GM19239 (cell line): ENCODE measurements around the gene PEX5.
"Not testable (repeated sequence)": the region's sequence is repeated elsewhere in the genome, so short reads cannot be mapped to it uniquely, and the experiment has no call there.

Source experiments
- DNase-seq: peaks from one replicate; pipeline ENCODE4 v3.0.0; 2011; ENCODE audit warnings: low spot score; ENCODE audit not compliant: insufficient read length
- FAIRE-seq: peaks from 2 replicates; lab custom pipeline; 2011; peaks lifted over from hg19 to GRCh38; lab: Jason Lieb, UNC

PEX5 gene

GRCh38 chr12:7209958-7210357 lies 20.5 kb downstream of the PEX5 start:
- DNase-seq (no peak), FAIRE-seq (no peak)

- FAIRE-seq (no peak), DNase-seq (no peak)
Observed at GRCh38 chr12:7210642-7211151, 21.2 kb downstream of the PEX5 start.

- FAIRE-seq = no peak
Observed at GRCh38 chr12:7212678-7213077, 23.2 kb downstream of the PEX5 start.

GRCh38 chr12:7213745-7214144 lies 24.3 kb downstream of the PEX5 start:
- FAIRE-seq, DNase-seq: not testable (repeated sequence)

More at GRCh38 chr12:7212678-7213077, 23.2 kb downstream of the PEX5 start:
- DNase-seq = no peak

GRCh38 chr12:7217475-7218069 lies 28.1 kb downstream of the PEX5 start:
- DNase-seq = no peak
- no peak for FAIRE-seq

- peak; percentile 83 for FAIRE-seq
- peak; percentile 39 for DNase-seq
Observed at GRCh38 chr12:7219599-7220243, 30.2 kb downstream of the PEX5 start.

- DNase-seq = no peak
- FAIRE-seq = no peak
Observed at GRCh38 chr12:7221486-7221885, 32.0 kb downstream of the PEX5 start.

- no peak for FAIRE-seq
- no peak for DNase-seq
Observed at GRCh38 chr12:7229741-7230140, 40.3 kb downstream of the PEX5 start.

- FAIRE-seq (no peak), DNase-seq (no peak)
Observed at GRCh38 chr12:7241404-7242005, 52.0 kb downstream of the PEX5 start.

GRCh38 chr12:7242176-7243101 lies 53.0 kb downstream of the PEX5 start:
- FAIRE-seq (no peak), DNase-seq (no peak)

GRCh38 chr12:7251328-7251996 lies 62.0 kb downstream of the PEX5 start:
- DNase-seq, FAIRE-seq: not testable (repeated sequence)

GRCh38 chr12:7259060-7259459 lies 69.6 kb downstream of the PEX5 start:
- FAIRE-seq (no peak), DNase-seq (no peak)
